Glomerular endothelial cell (primary cell): ENCODE measurements around the gene GLRB. TPM values are rescaled to one million over a fixed set of nuclear protein-coding genes. Genes with fewer than 3 reads are reported as not detected.

Experiments used
- total RNA-seq: library from RNA; depleted of rRNA; stranded (reverse); fragments of >200 nt; gene quantifications from 2 replicates; pipeline ENCODE4 v1.2.3, GENCODE V29; 2015

GLRB gene
- total RNA-seq, 1 donor from 2014 or later, result 2.6 TPM

Other genes with a start within 250 kb of the GLRB start
- gene PDGFC, start 104.4 kb upstream of the GLRB start, total RNA-seq, result 10.9 and 13.7 TPM in 2 replicates
- gene GRIA2, start 144.6 kb downstream of the GLRB start, total RNA-seq, result 0.23 TPM in 1 of 2 replicates, not detected in the other